Liver (tissue), 9 donors: ENCODE results near the gene KRTAP12-1. TPM values are rescaled to one million over a fixed set of nuclear protein-coding genes. Genes with fewer than 3 reads are reported as not detected.

Source experiments
- DNase-seq: peaks from one replicate; pipeline ENCODE4 v3.0.0-alpha.2; 2017; ENCODE audit warnings: low spot score
- H3K27ac ChIP-seq, 2 donors: one replicate each; pipeline ENCODE4 v1.7.0; 2013; ENCODE audit warnings: inconsistent platforms in 2 of 2, low read length in 2 of 2, control low read depth in 1 of 2, low read depth in 1 of 2, mild to moderate bottlenecking in 1 of 2
- H3K27me3 ChIP-seq, 4 donors: one replicate each; pipeline versions ENCODE4 v1.6.1 to v1.7.0; 2013; ENCODE audit warnings: low read length in 3 of 4, inconsistent platforms in 1 of 4, mild to moderate bottlenecking in 1 of 4, moderate library complexity in 1 of 4; ENCODE audit not compliant: control insufficient read depth in 4 of 4, insufficient read depth in 4 of 4
- H3K36me3 ChIP-seq, 4 donors: one replicate each; pipeline versions ENCODE4 v1.6.1 to v1.7.0; 2013; ENCODE audit warnings: low read length in 3 of 4, mild to moderate bottlenecking in 3 of 4, low read depth in 1 of 4, moderate library complexity in 1 of 4; ENCODE audit not compliant: control insufficient read depth in 4 of 4, insufficient read depth in 3 of 4
- H3K4me1 ChIP-seq, 4 donors: one replicate each; pipeline versions ENCODE4 v1.6.1 to v1.7.0; 2013; ENCODE audit warnings: low read length in 3 of 4, mild to moderate bottlenecking in 3 of 4, moderate library complexity in 1 of 4; ENCODE audit not compliant: control insufficient read depth in 4 of 4, insufficient read depth in 4 of 4
- H3K4me3 ChIP-seq, 3 donors: one replicate each; pipeline versions ENCODE4 v1.6.1 to v1.7.0; 2013; ENCODE audit warnings: low read length in 3 of 3, control low read depth in 1 of 3, low read depth in 1 of 3, mild to moderate bottlenecking in 1 of 3
- H3K9ac ChIP-seq, 2 donors: one replicate each; pipeline ENCODE4 v1.7.0; 2013; ENCODE audit warnings: low read length in 2 of 2, mild to moderate bottlenecking in 2 of 2, moderate library complexity in 2 of 2, control low read depth in 1 of 2, low read depth in 1 of 2
- H3K9me3 ChIP-seq, 4 donors: one replicate each; pipeline versions ENCODE4 v1.6.1 to v1.7.0; 2013; ENCODE audit warnings: low read length in 3 of 4; ENCODE audit not compliant: control insufficient read depth in 4 of 4
- EGR1 ChIP-seq, 2 donors: IDR thresholded peaks; 2 replicates each; pipeline ENCODE4 v1.6.1; 2016 to 2018; ENCODE audit warnings: antibody characterized with exemption in 2 of 2, low read depth in 2 of 2
- FOXA1 ChIP-seq: IDR thresholded peaks from 2 replicates; pipeline ENCODE4 v1.6.1; 2016; ENCODE audit warnings: antibody characterized with exemption
- GABPA ChIP-seq, 2 donors: IDR thresholded peaks in 1 of 2; conservative IDR thresholded peaks in 1 of 2; 2 replicates each; pipeline ENCODE4 v1.6.1; 2016; ENCODE audit warnings: antibody characterized with exemption in 2 of 2, mild to moderate bottlenecking in 1 of 2, moderate library complexity in 1 of 2
- HNF4A ChIP-seq, 2 donors: conservative IDR thresholded peaks; 2 replicates each; pipeline ENCODE4 v1.6.1; 2016; ENCODE audit warnings: antibody characterized with exemption in 2 of 2, mild to moderate bottlenecking in 2 of 2
- HNF4G ChIP-seq: IDR thresholded peaks from 2 replicates; pipeline ENCODE4 v1.6.1; 2016; ENCODE audit warnings: antibody characterized with exemption
- NR2F2 ChIP-seq: IDR thresholded peaks from 2 replicates; pipeline ENCODE4 v1.6.1; 2016; ENCODE audit warnings: antibody characterized with exemption
- RAD21 ChIP-seq, 2 donors: IDR thresholded peaks; 2 replicates each; pipeline ENCODE4 v1.6.1; 2016; ENCODE audit warnings: antibody characterized with exemption in 2 of 2, mild to moderate bottlenecking in 2 of 2
- RXRA ChIP-seq, 2 donors: IDR thresholded peaks; 2 replicates each; pipeline ENCODE4 v1.6.1; 2017 to 2018; ENCODE audit warnings: antibody characterized with exemption in 2 of 2, mild to moderate bottlenecking in 1 of 2
- SP1 ChIP-seq: IDR thresholded peaks from 2 replicates; pipeline ENCODE4 v1.6.1; 2018; ENCODE audit warnings: antibody characterized with exemption, mild to moderate bottlenecking
- TAF1 ChIP-seq: conservative IDR thresholded peaks from 2 replicates; pipeline ENCODE4 v1.6.1; 2016; ENCODE audit warnings: antibody characterized with exemption, mild to moderate bottlenecking
- YY1 ChIP-seq: IDR thresholded peaks from 2 replicates; pipeline ENCODE4 v1.6.1; 2016; ENCODE audit warnings: antibody characterized with exemption, mild to moderate bottlenecking
- WGBS: extraction: QIAGEN DNeasy Blood & Tissue Kit; methylation state at CpG from one replicate; pipeline ENCODE4 v1.1.7; 2013; 5-methylcytosine and 5-hydroxymethylcytosine counted together
- polyA plus RNA-seq, 2 donors: library from polyadenylated mRNA; stranded (reverse) in 1 of 2; unstranded in 1 of 2; fragments of 200-250 nt in 1 of 2; fragments of >200 nt in 1 of 2; fragmentation: Nextera tagmentation in 1 of 2; extraction: Ambion mirVana in 1 of 2; gene quantifications; one replicate each; pipeline versions ENCODE4 v1.2.1 to v1.2.3, GENCODE V29; 2013 to 2015
- total RNA-seq, 2 donors: library from RNA; depleted of rRNA; stranded (reverse); fragments of >200 nt; gene quantifications; one replicate each; pipeline ENCODE4 v1.2.3, GENCODE V29; 2014
- TF ChIP-seq, protein P1 (sequence below): IDR thresholded peaks from 2 replicates; pipeline ENCODE4 v1.6.1; 2016; ENCODE audit warnings: antibody characterized with exemption
- TF ChIP-seq, protein P2 (sequence below): IDR thresholded peaks from 2 replicates; pipeline ENCODE4 v1.6.1; 2016; ENCODE audit warnings: antibody characterized with exemption, mild to moderate bottlenecking
- TF ChIP-seq, protein P3 (sequence below): IDR thresholded peaks from 2 replicates; pipeline ENCODE4 v1.6.1; 2016; ENCODE audit warnings: antibody characterized with exemption
- TF ChIP-seq, protein P4 (sequence below): fragments of 150-350 bp; IDR thresholded peaks from 2 replicates; pipeline ENCODE4 v1.5.1; 2017; ENCODE audit warnings: improper control_type of control experiment, low read depth, low read length; ENCODE audit not compliant: missing input control
- donor health status: healthy.
- donor health status: healthy.
- donor health status: healthy.
- donor health status: healthy.
- donor health status: healthy.

Gene KRTAP12-1
- total and polyA plus RNA-seq, 4 donors, result not detected

DNA sequence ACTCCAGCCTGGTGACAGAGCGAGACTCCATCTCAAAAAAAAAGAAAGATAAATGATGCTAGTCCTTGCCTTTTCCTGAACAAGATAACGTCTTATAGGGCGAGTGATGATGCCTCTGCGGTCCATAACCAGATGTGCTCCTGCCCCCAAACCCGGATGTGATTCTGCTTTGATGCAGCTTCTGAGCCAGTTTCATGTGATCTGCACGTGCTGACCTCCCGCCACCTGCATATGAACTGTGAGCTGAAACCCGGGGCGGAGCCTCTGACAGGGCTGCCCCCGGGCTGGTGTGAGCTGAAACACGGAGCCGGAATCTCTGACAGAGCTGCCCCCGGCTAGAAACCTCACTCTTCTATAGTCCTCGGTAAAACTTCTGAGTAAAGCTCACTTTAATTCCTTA lies 28.8 kb downstream of the KRTAP12-1 start:
- Histone ChIP-seq H3K36me3 (no peaks in the 10 kb centered on the region), H3K4me3 (no peak overlapping the region), H3K9me3 (peaks cover 0 to 5% (median 0%) of the 10 kb centered on the region in 4 donors), H3K27ac (no peak overlapping the region), H3K9ac (no peak overlapping the region), H3K4me1 (no peaks in the 10 kb centered on the region), H3K27me3 (no peaks in the 10 kb centered on the region)
- 69% methylated on average over 14 of the region's 14 CpGs for WGBS
- no peak for TF ChIP-seq EGR1 (IDR thresholded peaks at IDR 0.05; ENCODE audit: low read depth in 2 of 2)
- TF ChIP-seq TAF1, result no peak
- TF ChIP-seq HNF4A (conservative IDR thresholded peaks at IDR 0.05), result no peak
- TF ChIP-seq FOXA1, result no peak
- TF ChIP-seq HNF4G, result no peak
- TF ChIP-seq NR2F2, result no peak
- TF ChIP-seq YY1, result no peak
- no peak for TF ChIP-seq RXRA (IDR thresholded peaks at IDR 0.05)
- TF ChIP-seq RAD21 (IDR thresholded peaks at IDR 0.05), result no peak
- no peak for DNase-seq

DNA sequence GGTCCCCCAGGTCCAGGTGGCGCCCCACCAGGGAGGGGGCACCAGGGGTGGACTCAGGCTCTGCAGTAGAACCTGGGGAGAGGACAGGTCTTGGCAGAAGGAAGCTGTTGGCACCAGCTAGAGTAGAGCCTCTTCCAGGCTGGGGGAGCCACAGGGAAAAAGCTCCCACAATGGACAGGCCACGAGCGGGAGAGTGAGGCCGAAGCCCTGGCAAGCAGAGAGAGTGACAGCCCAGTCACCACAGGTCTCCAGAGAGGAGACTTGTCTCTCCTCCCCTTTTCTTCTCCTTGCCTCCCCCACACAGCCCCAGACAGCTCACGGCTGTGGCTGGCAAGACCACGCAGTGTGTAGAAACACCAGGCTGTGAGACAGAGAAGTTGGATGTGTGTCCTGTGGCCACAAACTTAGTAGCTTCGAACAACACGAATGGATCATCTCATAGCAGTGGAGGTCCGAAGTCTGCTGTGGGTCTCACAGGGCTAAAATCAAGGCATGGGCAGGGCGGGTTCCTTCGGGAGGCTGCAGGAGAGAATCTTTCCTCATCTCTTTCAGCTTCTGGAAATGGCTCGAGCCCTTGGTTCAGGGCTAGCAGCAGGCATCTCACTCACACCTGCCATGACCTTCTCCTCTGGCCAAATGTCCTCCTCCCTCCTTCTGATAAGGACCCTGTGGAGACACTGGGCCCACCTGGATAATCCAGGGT lies 30.8 kb downstream of the KRTAP12-1 start:
- no peaks in the 10 kb centered on the region for H3K27me3 ChIP-seq
- H3K9ac ChIP-seq, result no peak overlapping the region
- no peak for DNase-seq
- no peak for TF ChIP-seq FOXA1
- TF ChIP-seq, protein P1, sequence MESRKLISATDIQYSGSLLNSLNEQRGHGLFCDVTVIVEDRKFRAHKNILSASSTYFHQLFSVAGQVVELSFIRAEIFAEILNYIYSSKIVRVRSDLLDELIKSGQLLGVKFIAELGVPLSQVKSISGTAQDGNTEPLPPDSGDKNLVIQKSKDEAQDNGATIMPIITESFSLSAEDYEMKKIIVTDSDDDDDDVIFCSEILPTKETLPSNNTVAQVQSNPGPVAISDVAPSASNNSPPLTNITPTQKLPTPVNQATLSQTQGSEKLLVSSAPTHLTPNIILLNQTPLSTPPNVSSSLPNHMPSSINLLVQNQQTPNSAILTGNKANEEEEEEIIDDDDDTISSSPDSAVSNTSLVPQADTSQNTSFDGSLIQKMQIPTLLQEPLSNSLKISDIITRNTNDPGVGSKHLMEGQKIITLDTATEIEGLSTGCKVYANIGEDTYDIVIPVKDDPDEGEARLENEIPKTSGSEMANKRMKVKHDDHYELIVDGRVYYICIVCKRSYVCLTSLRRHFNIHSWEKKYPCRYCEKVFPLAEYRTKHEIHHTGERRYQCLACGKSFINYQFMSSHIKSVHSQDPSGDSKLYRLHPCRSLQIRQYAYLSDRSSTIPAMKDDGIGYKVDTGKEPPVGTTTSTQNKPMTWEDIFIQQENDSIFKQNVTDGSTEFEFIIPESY, result no peak
- TF ChIP-seq, protein P2, sequence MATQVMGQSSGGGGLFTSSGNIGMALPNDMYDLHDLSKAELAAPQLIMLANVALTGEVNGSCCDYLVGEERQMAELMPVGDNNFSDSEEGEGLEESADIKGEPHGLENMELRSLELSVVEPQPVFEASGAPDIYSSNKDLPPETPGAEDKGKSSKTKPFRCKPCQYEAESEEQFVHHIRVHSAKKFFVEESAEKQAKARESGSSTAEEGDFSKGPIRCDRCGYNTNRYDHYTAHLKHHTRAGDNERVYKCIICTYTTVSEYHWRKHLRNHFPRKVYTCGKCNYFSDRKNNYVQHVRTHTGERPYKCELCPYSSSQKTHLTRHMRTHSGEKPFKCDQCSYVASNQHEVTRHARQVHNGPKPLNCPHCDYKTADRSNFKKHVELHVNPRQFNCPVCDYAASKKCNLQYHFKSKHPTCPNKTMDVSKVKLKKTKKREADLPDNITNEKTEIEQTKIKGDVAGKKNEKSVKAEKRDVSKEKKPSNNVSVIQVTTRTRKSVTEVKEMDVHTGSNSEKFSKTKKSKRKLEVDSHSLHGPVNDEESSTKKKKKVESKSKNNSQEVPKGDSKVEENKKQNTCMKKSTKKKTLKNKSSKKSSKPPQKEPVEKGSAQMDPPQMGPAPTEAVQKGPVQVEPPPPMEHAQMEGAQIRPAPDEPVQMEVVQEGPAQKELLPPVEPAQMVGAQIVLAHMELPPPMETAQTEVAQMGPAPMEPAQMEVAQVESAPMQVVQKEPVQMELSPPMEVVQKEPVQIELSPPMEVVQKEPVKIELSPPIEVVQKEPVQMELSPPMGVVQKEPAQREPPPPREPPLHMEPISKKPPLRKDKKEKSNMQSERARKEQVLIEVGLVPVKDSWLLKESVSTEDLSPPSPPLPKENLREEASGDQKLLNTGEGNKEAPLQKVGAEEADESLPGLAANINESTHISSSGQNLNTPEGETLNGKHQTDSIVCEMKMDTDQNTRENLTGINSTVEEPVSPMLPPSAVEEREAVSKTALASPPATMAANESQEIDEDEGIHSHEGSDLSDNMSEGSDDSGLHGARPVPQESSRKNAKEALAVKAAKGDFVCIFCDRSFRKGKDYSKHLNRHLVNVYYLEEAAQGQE, result no peak
- TF ChIP-seq, protein P3, sequence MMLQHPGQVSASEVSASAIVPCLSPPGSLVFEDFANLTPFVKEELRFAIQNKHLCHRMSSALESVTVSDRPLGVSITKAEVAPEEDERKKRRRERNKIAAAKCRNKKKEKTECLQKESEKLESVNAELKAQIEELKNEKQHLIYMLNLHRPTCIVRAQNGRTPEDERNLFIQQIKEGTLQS, result no peak
- no peak for TF ChIP-seq NR2F2
- TF ChIP-seq GABPA (IDR thresholded peaks at IDR 0.05 in 1 of 2, conservative IDR thresholded peaks at IDR 0.05 in 1 of 2), result no peak
- no peak for TF ChIP-seq YY1
- TF ChIP-seq SP1, result no peak
- TF ChIP-seq HNF4A (conservative IDR thresholded peaks at IDR 0.05), result no peak
- TF ChIP-seq TAF1, result no peak
- TF ChIP-seq, protein P4, sequence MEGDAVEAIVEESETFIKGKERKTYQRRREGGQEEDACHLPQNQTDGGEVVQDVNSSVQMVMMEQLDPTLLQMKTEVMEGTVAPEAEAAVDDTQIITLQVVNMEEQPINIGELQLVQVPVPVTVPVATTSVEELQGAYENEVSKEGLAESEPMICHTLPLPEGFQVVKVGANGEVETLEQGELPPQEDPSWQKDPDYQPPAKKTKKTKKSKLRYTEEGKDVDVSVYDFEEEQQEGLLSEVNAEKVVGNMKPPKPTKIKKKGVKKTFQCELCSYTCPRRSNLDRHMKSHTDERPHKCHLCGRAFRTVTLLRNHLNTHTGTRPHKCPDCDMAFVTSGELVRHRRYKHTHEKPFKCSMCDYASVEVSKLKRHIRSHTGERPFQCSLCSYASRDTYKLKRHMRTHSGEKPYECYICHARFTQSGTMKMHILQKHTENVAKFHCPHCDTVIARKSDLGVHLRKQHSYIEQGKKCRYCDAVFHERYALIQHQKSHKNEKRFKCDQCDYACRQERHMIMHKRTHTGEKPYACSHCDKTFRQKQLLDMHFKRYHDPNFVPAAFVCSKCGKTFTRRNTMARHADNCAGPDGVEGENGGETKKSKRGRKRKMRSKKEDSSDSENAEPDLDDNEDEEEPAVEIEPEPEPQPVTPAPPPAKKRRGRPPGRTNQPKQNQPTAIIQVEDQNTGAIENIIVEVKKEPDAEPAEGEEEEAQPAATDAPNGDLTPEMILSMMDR, result no peak
- H3K36me3 ChIP-seq, result no peaks in the 10 kb centered on the region
- WGBS, result 88% methylated on average over 12 of the region's 12 CpGs
- H3K27ac ChIP-seq, result no peak overlapping the region
- no peaks in the 10 kb centered on the region for H3K4me1 ChIP-seq
- peaks cover 0 to under 1% (median 0%) of the 10 kb centered on the region in 4 donors for H3K9me3 ChIP-seq
- no peak overlapping the region for H3K4me3 ChIP-seq
